ENCODE results near the gene FAM163B. TPM values are rescaled to one million over a fixed set of nuclear protein-coding genes. Genes with fewer than 3 reads are reported as not detected.

The FAM163B gene
- total RNA-seq, 1 donor from 2014 or later: not detected

GRCh38 chr9:133633681-133634080, 24.5 kb upstream of the FAM163B start:
- Mint-ChIP-seq H3K27ac (ENCODE audit: unreplicated experiment) (no peak overlapping the region), H3K4me3 (ENCODE audit: unreplicated experiment) (no peak overlapping the region), H3K9me3 (ENCODE audit: unreplicated experiment) (no peaks in the 10 kb centered on the region), H3K4me1 (ENCODE audit: unreplicated experiment) (peaks cover 19% of the 10 kb centered on the region), H3K36me3 (ENCODE audit: low read depth, unreplicated experiment) (no peaks in the 10 kb centered on the region), H3K27me3 (ENCODE audit: unreplicated experiment) (peaks cover 11% of the 10 kb centered on the region)
- no peak for DNase-seq (ENCODE audit: low spot score)
- no peak for TF ChIP-seq CTCF (IDR thresholded peaks at IDR 0.05; ENCODE audit: unreplicated experiment)

GRCh38 chr9:133632806-133633680, 23.9 kb upstream of the FAM163B start:
- Mint-ChIP-seq H3K27me3 (ENCODE audit: unreplicated experiment) (peaks cover 11% of the 10 kb centered on the region), H3K9me3 (ENCODE audit: unreplicated experiment) (no peaks in the 10 kb centered on the region), H3K36me3 (ENCODE audit: low read depth, unreplicated experiment) (no peaks in the 10 kb centered on the region), H3K4me1 (ENCODE audit: unreplicated experiment) (peaks cover 13% of the 10 kb centered on the region), H3K4me3 (ENCODE audit: unreplicated experiment) (no peak overlapping the region), H3K27ac (ENCODE audit: unreplicated experiment) (no peak overlapping the region)
- DNase-seq (ENCODE audit: low spot score): no peak
- TF ChIP-seq CTCF (IDR thresholded peaks at IDR 0.05; ENCODE audit: unreplicated experiment): no peak

- Mint-ChIP-seq H3K4me3 (ENCODE audit: unreplicated experiment) (no peak overlapping the region), H3K4me1 (ENCODE audit: unreplicated experiment) (peaks cover 13% of the 10 kb centered on the region), H3K27ac (ENCODE audit: unreplicated experiment) (no peak overlapping the region), H3K36me3 (ENCODE audit: low read depth, unreplicated experiment) (peaks cover 3% of the 10 kb centered on the region), H3K9me3 (ENCODE audit: unreplicated experiment) (peaks cover 5% of the 10 kb centered on the region), H3K27me3 (ENCODE audit: unreplicated experiment) (peaks cover 11% of the 10 kb centered on the region)
- TF ChIP-seq CTCF (IDR thresholded peaks at IDR 0.05; ENCODE audit: unreplicated experiment): no peak
- no peak for DNase-seq (ENCODE audit: low spot score)
Measured at GRCh38 chr9:133631111-133631510, 21.9 kb upstream of the FAM163B start.

GRCh38 chr9:133629221-133630110, 20.3 kb upstream of the FAM163B start:
- peaks cover 12% of the 10 kb centered on the region for H3K36me3 Mint-ChIP-seq (ENCODE audit: low read depth, unreplicated experiment)
- H3K27me3 Mint-ChIP-seq (ENCODE audit: unreplicated experiment): peaks cover 11% of the 10 kb centered on the region
- DNase-seq (ENCODE audit: low spot score): no peak
- no peak for TF ChIP-seq CTCF (IDR thresholded peaks at IDR 0.05; ENCODE audit: unreplicated experiment)
- H3K4me3 Mint-ChIP-seq (ENCODE audit: unreplicated experiment): no peak overlapping the region
- H3K9me3 Mint-ChIP-seq (ENCODE audit: unreplicated experiment): peaks cover 7% of the 10 kb centered on the region
- H3K27ac Mint-ChIP-seq (ENCODE audit: unreplicated experiment): no peak overlapping the region
- peaks cover 6% of the 10 kb centered on the region for H3K4me1 Mint-ChIP-seq (ENCODE audit: unreplicated experiment)

All from endothelial cell (in vitro differentiated cells).